SKM-1 (cell line): ENCODE measurements around the gene THSD4.
"Not testable (repeated sequence)": the region's sequence is repeated elsewhere in the genome, so short reads cannot be mapped to it uniquely, and the experiment has no call there.

ENCODE experiments used
- DNase-seq: peaks from one replicate; lab custom pipeline; 2025; ENCODE audit not compliant: unreplicated experiment; lab: John Stamatoyannopoulos, UW

Gene THSD4

GRCh38 chr15:71145648-71146047 is 30.4 kb downstream of the THSD4 start:
- no peak for DNase-seq

GRCh38 chr15:71146580-71146982 is 31.3 kb downstream of the THSD4 start:
- DNase-seq, result no peak

- DNase-seq, result no peak
Observed at GRCh38 chr15:71148048-71148447, 32.8 kb downstream of the THSD4 start.

GRCh38 chr15:71149646-71150557 is 34.6 kb downstream of the THSD4 start:
- DNase-seq, result no peak

- DNase-seq, result no peak
Observed at GRCh38 chr15:71151081-71151480, 35.8 kb downstream of the THSD4 start.

- no peak for DNase-seq
Observed at GRCh38 chr15:71152542-71152941, 37.3 kb downstream of the THSD4 start.

GRCh38 chr15:71153823-71154524 is 38.7 kb downstream of the THSD4 start:
- no peak for DNase-seq

- DNase-seq, result no peak
Observed at GRCh38 chr15:71154607-71155200, 39.4 kb downstream of the THSD4 start.

- no peak for DNase-seq
Observed at GRCh38 chr15:71155534-71155933, 40.3 kb downstream of the THSD4 start.

GRCh38 chr15:71160976-71161375 is 45.7 kb downstream of the THSD4 start:
- DNase-seq, result no peak

- no peak for DNase-seq
Observed at GRCh38 chr15:71162309-71162708, 47.0 kb downstream of the THSD4 start.

- not testable (repeated sequence) for DNase-seq
Observed at GRCh38 chr15:71164606-71165005, 49.3 kb downstream of the THSD4 start.

- no peak for DNase-seq
Observed at GRCh38 chr15:71167445-71168165, 52.3 kb downstream of the THSD4 start.

GRCh38 chr15:71168166-71168834 is 53.0 kb downstream of the THSD4 start:
- no peak for DNase-seq

- no peak for DNase-seq
Observed at GRCh38 chr15:71170163-71170562, 54.9 kb downstream of the THSD4 start.

GRCh38 chr15:71171195-71171594 is 55.9 kb downstream of the THSD4 start:
- no peak for DNase-seq

GRCh38 chr15:71174360-71174759 is 59.1 kb downstream of the THSD4 start:
- not testable (repeated sequence) for DNase-seq

GRCh38 chr15:71180986-71181853 is 65.9 kb downstream of the THSD4 start:
- DNase-seq, result no peak

- DNase-seq, result no peak
Observed at GRCh38 chr15:71182522-71182921, 67.3 kb downstream of the THSD4 start.

- DNase-seq, result no peak
Observed at GRCh38 chr15:71183063-71183462, 67.8 kb downstream of the THSD4 start.
